ENCODE data around the gene TMEM176B.

DNA sequence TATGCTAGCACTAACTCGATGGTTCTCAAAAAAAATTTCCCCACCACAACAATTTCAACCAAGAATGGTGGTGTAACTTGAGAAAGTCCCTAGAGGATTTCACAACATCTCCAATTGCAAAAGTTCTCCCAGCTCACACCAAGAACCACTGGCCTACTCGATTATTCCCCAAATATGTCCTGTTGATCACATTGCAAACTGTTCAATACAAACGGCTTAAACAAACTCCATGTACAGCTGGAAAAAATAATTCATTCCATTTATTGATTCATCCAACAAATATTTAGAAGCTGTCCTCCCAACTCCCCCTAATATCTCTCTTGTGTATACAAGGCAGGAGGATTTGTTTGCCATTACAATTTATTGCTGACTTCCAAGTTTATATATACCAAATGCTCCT is 19.1 kb downstream of the TMEM176B start:
- TF ChIP-seq, protein P1, sequence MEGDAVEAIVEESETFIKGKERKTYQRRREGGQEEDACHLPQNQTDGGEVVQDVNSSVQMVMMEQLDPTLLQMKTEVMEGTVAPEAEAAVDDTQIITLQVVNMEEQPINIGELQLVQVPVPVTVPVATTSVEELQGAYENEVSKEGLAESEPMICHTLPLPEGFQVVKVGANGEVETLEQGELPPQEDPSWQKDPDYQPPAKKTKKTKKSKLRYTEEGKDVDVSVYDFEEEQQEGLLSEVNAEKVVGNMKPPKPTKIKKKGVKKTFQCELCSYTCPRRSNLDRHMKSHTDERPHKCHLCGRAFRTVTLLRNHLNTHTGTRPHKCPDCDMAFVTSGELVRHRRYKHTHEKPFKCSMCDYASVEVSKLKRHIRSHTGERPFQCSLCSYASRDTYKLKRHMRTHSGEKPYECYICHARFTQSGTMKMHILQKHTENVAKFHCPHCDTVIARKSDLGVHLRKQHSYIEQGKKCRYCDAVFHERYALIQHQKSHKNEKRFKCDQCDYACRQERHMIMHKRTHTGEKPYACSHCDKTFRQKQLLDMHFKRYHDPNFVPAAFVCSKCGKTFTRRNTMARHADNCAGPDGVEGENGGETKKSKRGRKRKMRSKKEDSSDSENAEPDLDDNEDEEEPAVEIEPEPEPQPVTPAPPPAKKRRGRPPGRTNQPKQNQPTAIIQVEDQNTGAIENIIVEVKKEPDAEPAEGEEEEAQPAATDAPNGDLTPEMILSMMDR (conservative IDR thresholded peaks at IDR 0.05; ENCODE audit: low read length), result no peak
- no peak for TF ChIP-seq EZH2phosphoT487 (IDR thresholded peaks at IDR 0.05; ENCODE audit: borderline replicate concordance)

All from Loucy (cell line).